ENCODE measurements around the gene CMTM2. TPM values are rescaled to one million over a fixed set of nuclear protein-coding genes. Genes with fewer than 3 reads are reported as not detected.

CMTM2 gene
- total RNA-seq, 2 donors from 2014 or later: not detected

DNA sequence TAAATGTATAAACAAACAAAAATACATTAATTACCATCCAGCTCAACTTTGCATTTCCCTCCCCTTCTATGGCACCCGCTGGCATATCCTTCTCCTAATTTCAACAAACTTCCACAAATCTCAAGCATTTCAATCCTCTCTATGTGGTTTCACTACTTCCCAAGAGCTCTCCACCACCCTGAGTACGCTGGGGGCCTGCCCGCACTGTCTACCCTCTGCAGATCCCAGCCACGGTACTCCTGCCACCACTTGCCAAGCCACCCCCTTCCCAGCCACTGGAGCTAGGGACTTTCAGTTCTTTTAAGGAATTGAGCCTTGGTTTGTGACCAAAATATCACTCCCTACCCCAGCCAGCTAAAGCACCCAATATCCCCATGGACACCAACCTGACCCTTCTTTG lies 31.2 kb upstream of the CMTM2 start:
- no peaks in the 10 kb centered on the region for H3K27me3 ChIP-seq
- peak overlapping the region in 2 of 4 donors; percentile 23 to 94 for H3K27ac ChIP-seq
- H3K4me1 ChIP-seq: peaks cover 38% of the 10 kb centered on the region
- H3K36me3 ChIP-seq (replicated peaks in 1 of 2; ENCODE audit: insufficient read depth in 1 of 2, low read depth in 2 of 2): no peaks in the 10 kb centered on the region
- no peak overlapping the region for H3K4me3 ChIP-seq
- 94% methylated on average over 4 of the region's 4 CpGs for WGBS, 2 donors
- ATAC-seq (no peak), DNase-seq (no peak)
- intact Hi-C loops (cut with DNase I): loop anchor here (10.0 kb wide), 1 partner anchor 63 kb away; no protein-coding TSS in a partner anchor
- TF ChIP-seq, protein P1, sequence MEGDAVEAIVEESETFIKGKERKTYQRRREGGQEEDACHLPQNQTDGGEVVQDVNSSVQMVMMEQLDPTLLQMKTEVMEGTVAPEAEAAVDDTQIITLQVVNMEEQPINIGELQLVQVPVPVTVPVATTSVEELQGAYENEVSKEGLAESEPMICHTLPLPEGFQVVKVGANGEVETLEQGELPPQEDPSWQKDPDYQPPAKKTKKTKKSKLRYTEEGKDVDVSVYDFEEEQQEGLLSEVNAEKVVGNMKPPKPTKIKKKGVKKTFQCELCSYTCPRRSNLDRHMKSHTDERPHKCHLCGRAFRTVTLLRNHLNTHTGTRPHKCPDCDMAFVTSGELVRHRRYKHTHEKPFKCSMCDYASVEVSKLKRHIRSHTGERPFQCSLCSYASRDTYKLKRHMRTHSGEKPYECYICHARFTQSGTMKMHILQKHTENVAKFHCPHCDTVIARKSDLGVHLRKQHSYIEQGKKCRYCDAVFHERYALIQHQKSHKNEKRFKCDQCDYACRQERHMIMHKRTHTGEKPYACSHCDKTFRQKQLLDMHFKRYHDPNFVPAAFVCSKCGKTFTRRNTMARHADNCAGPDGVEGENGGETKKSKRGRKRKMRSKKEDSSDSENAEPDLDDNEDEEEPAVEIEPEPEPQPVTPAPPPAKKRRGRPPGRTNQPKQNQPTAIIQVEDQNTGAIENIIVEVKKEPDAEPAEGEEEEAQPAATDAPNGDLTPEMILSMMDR (IDR thresholded peaks at IDR 0.05): no peak
- no peak for TF ChIP-seq POLR2A (IDR thresholded peaks at IDR 0.05)
- H3K9me3 ChIP-seq: no peaks in the 10 kb centered on the region

- WGBS, 2 donors: 77 to 82% methylated on average over 9 of the region's 9 CpGs
- intact Hi-C loops (cut with DNase I): loop anchor here (10.0 kb wide), 1 partner anchor 64 kb away; no protein-coding TSS in a partner anchor
- no peak for DNase-seq
- no peaks in the 10 kb centered on the region for H3K36me3 ChIP-seq (replicated peaks in 1 of 2; ENCODE audit: insufficient read depth in 1 of 2, low read depth in 2 of 2)
- H3K9me3 ChIP-seq: no peaks in the 10 kb centered on the region
- ATAC-seq: no peak
- peak overlapping the region; percentile 72 to 98 (median 94) for H3K27ac ChIP-seq
- no peak overlapping the region for H3K4me3 ChIP-seq
- no peaks in the 10 kb centered on the region for H3K27me3 ChIP-seq
- TF ChIP-seq POLR2A (IDR thresholded peaks at IDR 0.05): no peak
- TF ChIP-seq, protein P1 (IDR thresholded peaks at IDR 0.05): no peak
- peaks cover 46% of the 10 kb centered on the region for H3K4me1 ChIP-seq
These were observed 30.4 kb upstream of the CMTM2 start for GRCh38 chr16:66548868-66549267.

GRCh38 chr16:66549284-66550131 lies 29.8 kb upstream of the CMTM2 start, which contains the start of gene TK2:
TK2 (minus strand) TSS chr16:66550122; CDS start chr16:66550061, 61 bp downstream.
- H3K36me3 ChIP-seq (replicated peaks in 1 of 2; ENCODE audit: insufficient read depth in 1 of 2, low read depth in 2 of 2): no peaks in the 10 kb centered on the region
- intact Hi-C loops (cut with DNase I): loop anchor here (10.0 kb wide), 1 partner anchor 65 kb away; no protein-coding TSS in a partner anchor
- H3K27ac ChIP-seq: peak within 1 kb of the TSS; percentile 72 to 98 (median 94)
- peaks cover 47% of the 10 kb centered on the region for H3K4me1 ChIP-seq
- WGBS, 2 donors: 3 to 26% methylated on average over 11 to 80 of the region's 80 CpGs
- H3K9me3 ChIP-seq: no peaks in the 10 kb centered on the region
- DNase-seq (peak; percentile 73 to 81 (median 77)), ATAC-seq (peak; percentile 63)
- TF ChIP-seq, protein P1 (IDR thresholded peaks at IDR 0.05): peak in 5 of 7 experiments; percentile 15 to 25 (median 18)
- TF ChIP-seq POLR2A (IDR thresholded peaks at IDR 0.05): peak; percentile 80 to 83 (median 83)
- H3K27me3 ChIP-seq: no peaks in the 10 kb centered on the region
- H3K4me3 ChIP-seq: peak within 1 kb of the TSS; percentile 56 to 70

GRCh38 chr16:66551348-66551759 lies 27.9 kb upstream of the CMTM2 start:
- H3K9me3 ChIP-seq: no peaks in the 10 kb centered on the region
- H3K27ac ChIP-seq: peak overlapping the region in 3 of 4 donors; percentile 85 to 94 (median 90)
- ATAC-seq (no peak), DNase-seq (peak in 1 of 4 donors; percentile 44)
- H3K36me3 ChIP-seq (replicated peaks in 1 of 2; ENCODE audit: insufficient read depth in 1 of 2, low read depth in 2 of 2): no peaks in the 10 kb centered on the region
- no peak overlapping the region for H3K4me3 ChIP-seq
- TF ChIP-seq POLR2A (IDR thresholded peaks at IDR 0.05): no peak
- TF ChIP-seq, protein P1 (IDR thresholded peaks at IDR 0.05): peak in 4 of 7 experiments; percentile 9 to 31 (median 18)
- H3K27me3 ChIP-seq: no peaks in the 10 kb centered on the region
- peaks cover 47% of the 10 kb centered on the region for H3K4me1 ChIP-seq
- WGBS, 2 donors: 52 to 53% methylated on average over 6 of the region's 6 CpGs
- intact Hi-C loops (cut with DNase I): no loop called here
